GM12872 (cell line): ENCODE results near the gene FBXO41.

Source experiments
- TF ChIP-seq, protein P1 (sequence below): IDR thresholded peaks from 3 replicates; pipeline ENCODE4 v1.5.1; 2011; ENCODE audit warnings: low read depth, mild to moderate bottlenecking, low read length, moderate library complexity; ENCODE audit not compliant: insufficient read depth

The FBXO41 gene

GRCh38 chr2:73259276-73259675 is 25.0 kb downstream of the FBXO41 start:
- TF ChIP-seq, protein P1, sequence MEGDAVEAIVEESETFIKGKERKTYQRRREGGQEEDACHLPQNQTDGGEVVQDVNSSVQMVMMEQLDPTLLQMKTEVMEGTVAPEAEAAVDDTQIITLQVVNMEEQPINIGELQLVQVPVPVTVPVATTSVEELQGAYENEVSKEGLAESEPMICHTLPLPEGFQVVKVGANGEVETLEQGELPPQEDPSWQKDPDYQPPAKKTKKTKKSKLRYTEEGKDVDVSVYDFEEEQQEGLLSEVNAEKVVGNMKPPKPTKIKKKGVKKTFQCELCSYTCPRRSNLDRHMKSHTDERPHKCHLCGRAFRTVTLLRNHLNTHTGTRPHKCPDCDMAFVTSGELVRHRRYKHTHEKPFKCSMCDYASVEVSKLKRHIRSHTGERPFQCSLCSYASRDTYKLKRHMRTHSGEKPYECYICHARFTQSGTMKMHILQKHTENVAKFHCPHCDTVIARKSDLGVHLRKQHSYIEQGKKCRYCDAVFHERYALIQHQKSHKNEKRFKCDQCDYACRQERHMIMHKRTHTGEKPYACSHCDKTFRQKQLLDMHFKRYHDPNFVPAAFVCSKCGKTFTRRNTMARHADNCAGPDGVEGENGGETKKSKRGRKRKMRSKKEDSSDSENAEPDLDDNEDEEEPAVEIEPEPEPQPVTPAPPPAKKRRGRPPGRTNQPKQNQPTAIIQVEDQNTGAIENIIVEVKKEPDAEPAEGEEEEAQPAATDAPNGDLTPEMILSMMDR: no peak

DNA sequence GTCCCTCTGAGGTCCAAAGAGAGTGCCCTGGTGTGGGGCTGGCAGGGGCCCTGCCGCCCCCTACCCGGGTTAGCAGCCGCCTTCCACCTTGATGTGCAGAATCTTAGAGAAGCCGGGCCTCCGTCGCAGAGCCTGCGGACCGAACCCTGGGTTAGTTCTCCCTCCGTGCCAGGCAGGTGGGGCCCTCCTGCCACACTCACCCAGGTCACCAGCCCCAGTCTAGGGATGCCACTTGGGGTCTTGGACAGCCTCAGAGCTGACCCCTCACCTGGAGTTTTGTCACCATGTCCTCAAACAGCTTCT is 25.4 kb downstream of the FBXO41 start:
- TF ChIP-seq, protein P1: no peak

DNA sequence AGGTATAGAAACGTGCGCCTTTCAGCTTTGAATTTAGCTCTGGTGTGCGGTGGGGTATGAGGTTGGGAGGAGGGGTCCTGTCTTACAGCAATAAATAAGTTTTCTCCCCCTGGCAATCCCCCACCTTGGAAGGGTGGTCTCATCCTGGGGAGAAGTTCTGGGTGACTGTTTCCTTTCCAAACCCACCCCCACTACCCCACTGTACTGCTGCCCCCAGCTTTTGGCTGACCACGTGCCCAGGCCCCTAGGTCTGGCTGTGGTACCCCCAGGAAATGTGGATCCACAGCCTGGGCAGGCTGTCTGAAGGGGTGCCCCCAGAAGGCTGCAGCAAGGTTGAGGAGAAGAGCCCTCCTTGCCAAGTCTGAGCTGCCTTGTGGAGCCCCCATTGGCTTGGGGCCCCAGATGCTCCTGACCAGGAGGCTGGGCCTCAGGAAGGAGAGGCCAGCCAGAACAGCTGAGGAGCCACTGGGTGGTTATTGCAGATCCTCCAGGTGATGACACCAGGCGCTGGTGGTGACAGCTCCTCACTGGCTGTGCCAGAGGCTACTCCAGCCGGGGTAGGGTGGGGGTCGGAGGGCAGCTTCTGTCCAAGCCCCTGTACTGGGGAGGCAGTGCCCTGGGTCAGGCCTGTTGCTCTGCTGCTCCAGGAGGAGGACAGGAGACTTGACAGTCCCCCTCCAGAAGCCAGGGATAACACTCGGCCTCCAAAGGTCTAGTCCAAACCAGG is 25.9 kb downstream of the FBXO41 start:
- TF ChIP-seq, protein P1: no peak

- TF ChIP-seq, protein P1: no peak
Measured at GRCh38 chr2:73257425-73258125, 26.7 kb downstream of the FBXO41 start.

GRCh38 chr2:73257021-73257420 is 27.3 kb downstream of the FBXO41 start:
- TF ChIP-seq, protein P1: no peak

DNA sequence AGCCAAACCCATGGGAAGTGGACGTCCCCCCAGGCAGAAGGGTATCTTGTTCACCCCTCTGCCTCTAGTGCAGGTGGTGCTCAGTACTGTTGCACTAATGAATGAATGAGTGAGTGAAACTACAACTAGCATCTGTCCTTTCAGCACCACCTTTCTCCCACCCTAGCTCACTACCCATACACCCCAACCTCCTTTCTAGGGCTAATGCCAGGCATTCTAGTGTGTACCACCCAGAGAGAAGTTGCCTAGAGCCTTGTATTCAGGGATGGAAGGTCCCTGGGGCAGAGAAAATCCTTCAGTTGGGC is 27.7 kb downstream of the FBXO41 start:
- TF ChIP-seq, protein P1: no peak

GRCh38 chr2:73255907-73256617 is 28.2 kb downstream of the FBXO41 start:
- TF ChIP-seq, protein P1: no peak
